GM06990 (cell line): ENCODE data around the gene KCNN3.

Source experiments
- DNase-seq: peaks from one replicate; pipeline ENCODE4 v3.0.0-alpha.2; 2011; ENCODE audit not compliant: insufficient read length; ENCODE audit errors: extremely low read depth
- H3K27me3 ChIP-seq: replicated peaks from 2 replicates; pipeline ENCODE4 v1.6.0; 2011; ENCODE audit warnings: low read length; ENCODE audit not compliant: control insufficient read depth, insufficient read depth
- H3K36me3 ChIP-seq: 2 replicates; pipeline ENCODE4 v1.5.1; 2011; ENCODE audit warnings: low read length; ENCODE audit not compliant: control insufficient read depth, insufficient read depth
- H3K4me3 ChIP-seq: replicated peaks from 2 replicates; pipeline ENCODE4 v1.5.1; 2011; ENCODE audit warnings: low read depth, mild to moderate bottlenecking, control low read depth, low read length
- TF ChIP-seq, protein P1 (sequence below): IDR thresholded peaks from 2 replicates; pipeline ENCODE4 v1.5.1; 2011; ENCODE audit warnings: low read length, control low read depth, mild to moderate bottlenecking, inconsistent platforms; ENCODE audit not compliant: insufficient read depth, poor library complexity, severe bottlenecking

KCNN3 gene

GRCh38 chr1:154739654-154740053 lies 130.4 kb downstream of the KCNN3 start:
- TF ChIP-seq, protein P1, sequence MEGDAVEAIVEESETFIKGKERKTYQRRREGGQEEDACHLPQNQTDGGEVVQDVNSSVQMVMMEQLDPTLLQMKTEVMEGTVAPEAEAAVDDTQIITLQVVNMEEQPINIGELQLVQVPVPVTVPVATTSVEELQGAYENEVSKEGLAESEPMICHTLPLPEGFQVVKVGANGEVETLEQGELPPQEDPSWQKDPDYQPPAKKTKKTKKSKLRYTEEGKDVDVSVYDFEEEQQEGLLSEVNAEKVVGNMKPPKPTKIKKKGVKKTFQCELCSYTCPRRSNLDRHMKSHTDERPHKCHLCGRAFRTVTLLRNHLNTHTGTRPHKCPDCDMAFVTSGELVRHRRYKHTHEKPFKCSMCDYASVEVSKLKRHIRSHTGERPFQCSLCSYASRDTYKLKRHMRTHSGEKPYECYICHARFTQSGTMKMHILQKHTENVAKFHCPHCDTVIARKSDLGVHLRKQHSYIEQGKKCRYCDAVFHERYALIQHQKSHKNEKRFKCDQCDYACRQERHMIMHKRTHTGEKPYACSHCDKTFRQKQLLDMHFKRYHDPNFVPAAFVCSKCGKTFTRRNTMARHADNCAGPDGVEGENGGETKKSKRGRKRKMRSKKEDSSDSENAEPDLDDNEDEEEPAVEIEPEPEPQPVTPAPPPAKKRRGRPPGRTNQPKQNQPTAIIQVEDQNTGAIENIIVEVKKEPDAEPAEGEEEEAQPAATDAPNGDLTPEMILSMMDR: no peak
- no peak for DNase-seq
- Histone ChIP-seq H3K27me3 (no peaks in the 10 kb centered on the region), H3K36me3 (peaks cover 8% of the 10 kb centered on the region), H3K4me3 (no peak overlapping the region)

- DNase-seq: no peak
- peaks cover 18% of the 10 kb centered on the region for H3K36me3 ChIP-seq
- no peak overlapping the region for H3K4me3 ChIP-seq
- H3K27me3 ChIP-seq: no peaks in the 10 kb centered on the region
- TF ChIP-seq, protein P1: no peak
These were observed 133.2 kb downstream of the KCNN3 start for GRCh38 chr1:154736841-154737240.

- DNase-seq: no peak
- Histone ChIP-seq H3K27me3 (no peaks in the 10 kb centered on the region), H3K4me3 (no peak overlapping the region), H3K36me3 (peaks cover 22% of the 10 kb centered on the region)
- TF ChIP-seq, protein P1: no peak
These were observed 134.3 kb downstream of the KCNN3 start for GRCh38 chr1:154735804-154736168.

- Histone ChIP-seq H3K4me3 (no peak overlapping the region), H3K36me3 (peaks cover 22% of the 10 kb centered on the region)
- TF ChIP-seq, protein P1: no peak
These were observed 134.8 kb downstream of the KCNN3 start for GRCh38 chr1:154735061-154735803.

GRCh38 chr1:154733621-154734020 lies 136.5 kb downstream of the KCNN3 start:
- Histone ChIP-seq H3K36me3 (peaks cover 22% of the 10 kb centered on the region), H3K4me3 (no peak overlapping the region), H3K27me3 (no peaks in the 10 kb centered on the region)
- no peak for DNase-seq
- TF ChIP-seq, protein P1: no peak

More at GRCh38 chr1:154735061-154735803, 134.8 kb downstream of the KCNN3 start:
- DNase-seq: no peak
- no peaks in the 10 kb centered on the region for H3K27me3 ChIP-seq

DNA sequence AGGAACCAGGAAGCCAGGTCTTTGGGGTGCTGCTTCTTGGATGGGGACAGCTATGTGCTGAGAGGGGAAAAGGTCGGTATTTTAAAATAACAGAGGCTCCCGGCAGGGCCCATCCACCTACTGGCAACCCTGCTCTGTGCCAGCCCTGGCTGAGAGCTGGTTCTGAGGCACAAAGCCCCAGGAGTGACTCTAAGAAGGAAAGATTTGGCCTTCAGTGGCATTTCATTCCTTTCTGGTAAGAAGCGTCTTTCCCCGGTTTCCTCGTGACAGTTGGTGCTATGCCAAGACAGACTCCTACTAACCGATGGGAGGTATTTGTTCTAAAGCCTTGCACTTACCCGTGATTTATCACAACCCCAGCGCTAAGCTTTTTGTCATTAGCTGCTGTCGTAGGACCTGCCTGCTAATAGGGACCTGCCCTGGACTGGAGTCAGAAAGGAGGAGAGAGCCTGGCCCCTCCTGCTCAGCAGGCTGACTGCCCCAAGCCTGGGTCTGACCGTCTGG lies 139.0 kb downstream of the KCNN3 start:
- Histone ChIP-seq H3K36me3 (peaks cover 24% of the 10 kb centered on the region), H3K4me3 (no peak overlapping the region), H3K27me3 (no peaks in the 10 kb centered on the region)
- TF ChIP-seq, protein P1: no peak
- no peak for DNase-seq
